ENCODE measurements around the gene TPRG1.

DNA sequence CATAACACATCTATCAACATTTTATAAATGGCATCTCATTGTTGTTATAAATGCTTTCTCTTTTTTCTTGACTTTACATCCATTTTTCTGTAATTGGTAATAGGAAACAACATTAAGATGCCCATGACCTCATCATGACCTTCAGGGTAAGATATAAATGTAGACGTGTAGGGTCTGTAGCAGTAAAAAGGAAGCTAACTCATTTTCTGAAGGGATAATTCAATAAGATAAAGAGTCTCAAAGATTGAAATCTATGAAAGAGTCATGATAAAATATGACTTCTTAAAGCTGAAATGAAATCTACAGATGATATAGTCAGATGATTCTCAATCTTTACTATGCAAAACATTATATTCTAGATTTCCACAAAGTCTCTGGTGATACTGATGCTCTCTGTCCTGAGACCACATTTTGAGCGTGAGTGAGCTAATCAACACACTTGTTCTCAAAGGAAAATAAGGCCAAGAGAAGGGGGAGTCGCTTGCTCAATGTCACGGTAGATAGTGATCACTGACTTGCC is 38.5 kb downstream of the TPRG1 start:
- TF ChIP-seq, protein P1, sequence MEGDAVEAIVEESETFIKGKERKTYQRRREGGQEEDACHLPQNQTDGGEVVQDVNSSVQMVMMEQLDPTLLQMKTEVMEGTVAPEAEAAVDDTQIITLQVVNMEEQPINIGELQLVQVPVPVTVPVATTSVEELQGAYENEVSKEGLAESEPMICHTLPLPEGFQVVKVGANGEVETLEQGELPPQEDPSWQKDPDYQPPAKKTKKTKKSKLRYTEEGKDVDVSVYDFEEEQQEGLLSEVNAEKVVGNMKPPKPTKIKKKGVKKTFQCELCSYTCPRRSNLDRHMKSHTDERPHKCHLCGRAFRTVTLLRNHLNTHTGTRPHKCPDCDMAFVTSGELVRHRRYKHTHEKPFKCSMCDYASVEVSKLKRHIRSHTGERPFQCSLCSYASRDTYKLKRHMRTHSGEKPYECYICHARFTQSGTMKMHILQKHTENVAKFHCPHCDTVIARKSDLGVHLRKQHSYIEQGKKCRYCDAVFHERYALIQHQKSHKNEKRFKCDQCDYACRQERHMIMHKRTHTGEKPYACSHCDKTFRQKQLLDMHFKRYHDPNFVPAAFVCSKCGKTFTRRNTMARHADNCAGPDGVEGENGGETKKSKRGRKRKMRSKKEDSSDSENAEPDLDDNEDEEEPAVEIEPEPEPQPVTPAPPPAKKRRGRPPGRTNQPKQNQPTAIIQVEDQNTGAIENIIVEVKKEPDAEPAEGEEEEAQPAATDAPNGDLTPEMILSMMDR (conservative IDR thresholded peaks at IDR 0.05 in 1 of 2, IDR thresholded peaks at IDR 0.05 in 1 of 2; ENCODE audit: low read depth in 1 of 2, low read length in 2 of 2), result no peak
- TF ChIP-seq EZH2 (IDR thresholded peaks at IDR 0.05; ENCODE audit: low read length, missing control alignments), result no peak

Measured in fibroblast of lung (primary cell).